ENCODE data around the gene C2CD3. TPM values are rescaled to one million over a fixed set of nuclear protein-coding genes. Genes with fewer than 3 reads are reported as not detected.

The C2CD3 gene
- total RNA-seq, 1 donor from 2014 or later, result 23.8 TPM

Small RNA genes within 50 kb of the gene (small RNA-seq; reads per million reads assigned to genes)
- not detected for gene AP002392.1

Other genes with a start within 250 kb of the C2CD3 start
- gene DNAJB13, start 220.0 kb downstream of the C2CD3 start, total RNA-seq, result not detected
- gene UCP2, start 188.2 kb downstream of the C2CD3 start, total RNA-seq, result 51.3 TPM
- 1.2 TPM for gene UCP3, start 161.9 kb downstream of the C2CD3 start, total RNA-seq
- gene PPME1, start 287 bp upstream of the C2CD3 start, total RNA-seq, result 29.2 TPM
- gene P4HA3, start 140.6 kb upstream of the C2CD3 start, total RNA-seq, result 1.7 TPM
- 10.6 TPM for gene PGM2L1, start 227.4 kb upstream of the C2CD3 start, total RNA-seq